Calu3 (cell line): Measurements from ENCODE around the gene ADAM22. TPM values are rescaled to one million over a fixed set of nuclear protein-coding genes. Genes with fewer than 3 reads are reported as not detected.

Source experiments
- BruUV-seq: library from RNA; stranded (reverse); fragments of 400-500 nt; replicated peaks from 2 replicates; lab custom pipeline; 2021; lab: Mats Ljungman, UMichigan
- CTCF ChIA-PET: fragments of 300-600 bp; sonication (Branson Sonifier 250); formaldehyde crosslinking; loops from one replicate; lab custom pipeline; 2022; ENCODE audit warnings: antibody characterized with exemption; lab: Charles Lee
- DNase-seq: peaks from one replicate; pipeline ENCODE4 v3.0.0; 2022
- H3K27ac Mint-ChIP-seq: one replicate; pipeline ENCODE4 v1.8.0; 2022; ENCODE audit warnings: mixed read lengths; ENCODE audit not compliant: unreplicated experiment
- H3K27me3 Mint-ChIP-seq: one replicate; pipeline ENCODE4 v1.8.0; 2022; ENCODE audit warnings: mixed read lengths; ENCODE audit not compliant: unreplicated experiment
- H3K36me3 Mint-ChIP-seq: one replicate; pipeline ENCODE4 v1.8.0; 2022; ENCODE audit warnings: mild to moderate bottlenecking, moderate library complexity, mixed read lengths; ENCODE audit not compliant: insufficient read depth, unreplicated experiment
- H3K4me1 Mint-ChIP-seq: one replicate; pipeline ENCODE4 v1.8.0; 2022; ENCODE audit warnings: mild to moderate bottlenecking, low read depth, mixed read lengths; ENCODE audit not compliant: unreplicated experiment
- H3K4me3 Mint-ChIP-seq: one replicate; pipeline ENCODE4 v1.8.0; 2022; ENCODE audit warnings: mild to moderate bottlenecking, low read depth, moderate library complexity, mixed read lengths; ENCODE audit not compliant: unreplicated experiment
- H3K9me3 Mint-ChIP-seq: one replicate; pipeline ENCODE4 v1.8.0; 2022; ENCODE audit warnings: low read depth, mixed read lengths; ENCODE audit not compliant: unreplicated experiment
- intact Hi-C: fragments of 100-400 bp; cut with micrococcal nuclease; formaldehyde crosslinking; loops from one replicate; pipeline ENCODE4 v1.10.0; 2022; ENCODE audit not compliant: unreplicated experiment
- total RNA-seq: library from RNA; stranded (reverse); gene quantifications from 2 replicates; pipeline ENCODE4 v1.2.3, GENCODE V29; 2022
- TF ChIP-seq, protein P1 (sequence below): fragments of 200-600 bp; IDR thresholded peaks from one replicate; pipeline ENCODE4 v1.8.0; 2022; ENCODE audit warnings: antibody characterized with exemption; ENCODE audit not compliant: unreplicated experiment

Gene ADAM22
- total RNA-seq, 1 experiment from 2014 or later = 3.0 TPM

DNA sequence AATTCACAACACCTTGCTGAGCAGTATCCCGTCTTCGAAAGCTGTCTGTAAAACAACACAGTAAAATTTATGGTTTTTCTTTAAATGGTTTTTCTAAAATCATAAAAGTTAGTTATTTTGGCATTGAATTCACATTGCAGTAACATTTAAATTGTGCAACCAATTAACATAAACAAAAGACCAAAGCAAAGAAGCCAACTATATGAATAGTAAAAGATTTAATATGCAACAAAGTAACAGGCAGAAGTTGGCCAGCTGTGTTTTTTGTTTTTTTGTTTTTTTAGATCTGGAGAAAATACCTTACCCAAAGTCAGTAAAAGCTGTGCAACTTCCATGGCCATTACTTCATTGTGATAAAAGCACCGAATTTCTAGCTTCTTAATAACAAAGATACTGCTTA, 274.5 kb downstream of the ADAM22 start:
- H3K9me3 Mint-ChIP-seq = no peaks in the 10 kb centered on the region
- H3K4me3 Mint-ChIP-seq = no peak overlapping the region
- no peaks in the 10 kb centered on the region for H3K4me1 Mint-ChIP-seq
- no peak overlapping the region for H3K27ac Mint-ChIP-seq
- H3K36me3 Mint-ChIP-seq = peaks cover 10% of the 10 kb centered on the region
- CTCF ChIA-PET = no interaction called here
- no TSS peak for BruUV-seq
- intact Hi-C loops = no loop called here
- TF ChIP-seq, protein P1, sequence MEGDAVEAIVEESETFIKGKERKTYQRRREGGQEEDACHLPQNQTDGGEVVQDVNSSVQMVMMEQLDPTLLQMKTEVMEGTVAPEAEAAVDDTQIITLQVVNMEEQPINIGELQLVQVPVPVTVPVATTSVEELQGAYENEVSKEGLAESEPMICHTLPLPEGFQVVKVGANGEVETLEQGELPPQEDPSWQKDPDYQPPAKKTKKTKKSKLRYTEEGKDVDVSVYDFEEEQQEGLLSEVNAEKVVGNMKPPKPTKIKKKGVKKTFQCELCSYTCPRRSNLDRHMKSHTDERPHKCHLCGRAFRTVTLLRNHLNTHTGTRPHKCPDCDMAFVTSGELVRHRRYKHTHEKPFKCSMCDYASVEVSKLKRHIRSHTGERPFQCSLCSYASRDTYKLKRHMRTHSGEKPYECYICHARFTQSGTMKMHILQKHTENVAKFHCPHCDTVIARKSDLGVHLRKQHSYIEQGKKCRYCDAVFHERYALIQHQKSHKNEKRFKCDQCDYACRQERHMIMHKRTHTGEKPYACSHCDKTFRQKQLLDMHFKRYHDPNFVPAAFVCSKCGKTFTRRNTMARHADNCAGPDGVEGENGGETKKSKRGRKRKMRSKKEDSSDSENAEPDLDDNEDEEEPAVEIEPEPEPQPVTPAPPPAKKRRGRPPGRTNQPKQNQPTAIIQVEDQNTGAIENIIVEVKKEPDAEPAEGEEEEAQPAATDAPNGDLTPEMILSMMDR = no peak
- DNase-seq = no peak
- H3K27me3 Mint-ChIP-seq = no peaks in the 10 kb centered on the region

DNA sequence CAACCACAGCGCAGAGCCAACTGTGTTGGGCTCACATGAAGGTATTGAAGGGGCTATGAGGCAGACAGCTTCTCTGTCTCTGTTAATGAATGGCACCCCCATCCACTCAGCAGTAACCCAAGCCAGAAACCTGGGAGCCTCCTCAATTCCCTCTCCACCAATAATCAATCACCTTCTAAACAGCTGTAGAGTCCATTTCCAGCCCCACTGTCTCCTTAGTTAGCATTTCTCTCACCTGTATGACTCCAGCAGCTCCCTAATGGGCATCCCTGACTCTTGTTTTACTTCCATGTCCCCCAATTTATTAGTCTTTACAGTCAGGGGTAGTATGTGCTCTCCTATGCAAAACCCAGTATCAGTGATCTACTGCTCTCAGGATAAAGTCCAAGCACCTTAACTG, 278.9 kb downstream of the ADAM22 start:
- CTCF ChIA-PET = no interaction called here
- no peak for DNase-seq
- intact Hi-C loops = no loop called here
- TF ChIP-seq, protein P1 = no peak
- H3K4me1 Mint-ChIP-seq = peaks cover 17% of the 10 kb centered on the region
- H3K4me3 Mint-ChIP-seq = no peak overlapping the region
- no peaks in the 10 kb centered on the region for H3K9me3 Mint-ChIP-seq
- no TSS peak for BruUV-seq
- no peak overlapping the region for H3K27ac Mint-ChIP-seq
- H3K36me3 Mint-ChIP-seq = peaks cover 29% of the 10 kb centered on the region
- H3K27me3 Mint-ChIP-seq = no peaks in the 10 kb centered on the region

DNA sequence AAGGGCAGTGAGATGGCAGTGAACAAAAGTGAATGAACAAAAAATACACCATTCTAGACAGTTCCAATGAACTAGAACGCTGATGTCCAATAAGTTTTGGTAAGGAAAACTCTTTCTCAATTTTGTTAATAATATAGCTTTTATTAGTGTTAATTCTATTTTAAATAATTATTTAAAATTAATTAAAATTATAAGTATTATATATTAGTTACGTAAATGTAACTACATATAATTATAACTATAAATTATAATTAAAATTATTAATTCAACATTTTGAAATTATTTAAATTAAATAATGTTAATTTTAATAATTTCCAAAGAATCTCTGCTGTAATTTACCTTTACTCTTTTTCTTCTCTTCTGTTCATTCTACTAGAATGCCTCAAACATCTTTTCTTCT, 280.4 kb downstream of the ADAM22 start:
- Mint-ChIP-seq H3K4me3 (no peak overlapping the region), H3K36me3 (peaks cover 39% of the 10 kb centered on the region), H3K4me1 (peaks cover 17% of the 10 kb centered on the region), H3K27me3 (no peaks in the 10 kb centered on the region), H3K27ac (no peak overlapping the region), H3K9me3 (no peaks in the 10 kb centered on the region)
- intact Hi-C loops = no loop called here
- TF ChIP-seq, protein P1 = no peak
- DNase-seq = no peak
- BruUV-seq = no TSS peak
- CTCF ChIA-PET = no interaction called here

DNA sequence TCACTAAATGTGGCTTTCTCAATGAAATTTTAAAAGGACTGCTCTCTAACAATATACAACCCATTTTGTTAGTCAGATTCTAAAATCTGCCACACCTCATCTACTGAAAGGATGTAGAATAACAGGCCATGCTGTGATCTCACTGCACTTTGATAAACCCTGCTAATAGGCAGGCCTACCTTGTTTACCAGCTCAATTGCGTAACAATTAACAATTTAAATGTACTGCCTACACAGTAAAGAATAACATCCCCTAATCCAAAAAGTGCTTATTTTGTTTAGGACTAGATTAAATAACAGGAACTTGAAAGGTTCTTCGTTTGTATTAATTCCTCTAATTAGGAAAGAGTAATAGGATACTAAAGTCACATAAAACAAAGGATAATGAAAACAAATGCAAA, 281.2 kb downstream of the ADAM22 start:
- intact Hi-C loops = no loop called here
- CTCF ChIA-PET = no interaction called here
- no TSS peak for BruUV-seq

More for the DNA sequence above, 281.2 kb downstream of the ADAM22 start:
- Mint-ChIP-seq H3K27me3 (no peaks in the 10 kb centered on the region), H3K27ac (no peak overlapping the region), H3K4me1 (peaks cover 17% of the 10 kb centered on the region), H3K9me3 (no peaks in the 10 kb centered on the region), H3K4me3 (no peak overlapping the region), H3K36me3 (peaks cover 42% of the 10 kb centered on the region)
- TF ChIP-seq, protein P1 = no peak
- DNase-seq = no peak
